ENCODE data around the gene WSB1. TPM values are rescaled to one million over a fixed set of nuclear protein-coding genes. Genes with fewer than 3 reads are reported as not detected.

Gene WSB1
- polyA plus RNA-seq, 3 donors = 28.1 to 116 (median 60.2) TPM

Other genes with a start within 250 kb of the WSB1 start
- gene KSR1, start 162.3 kb downstream of the WSB1 start, polyA plus RNA-seq = 100 to 1,000 TPM in 1 of 3 donors, 10 to 100 TPM in 2; 23.5 to 203 (median 28.7) TPM